Ascending aorta (tissue), 2 donors: ENCODE measurements around the gene MPRIP. TPM values are rescaled to one million over a fixed set of nuclear protein-coding genes. Genes with fewer than 3 reads are reported as not detected.

ENCODE experiments used
- DNase-seq, 2 donors: peaks; one replicate each; pipeline ENCODE4 v3.0.0-alpha.2; 2019; ENCODE audit warnings: low spot score in 2 of 2
- H3K27ac ChIP-seq, 2 donors: fragments of 200-600 bp; sonication (generic); one replicate each; pipeline ENCODE4 v1.5.1; 2016 to 2017; ENCODE audit warnings: mild to moderate bottlenecking in 1 of 2
- H3K27me3 ChIP-seq: fragments of 200-600 bp; sonication (generic); one replicate; pipeline ENCODE4 v1.5.1; 2017
- H3K36me3 ChIP-seq, 2 donors: fragments of 200-600 bp; sonication (generic); one replicate each; pipeline ENCODE4 v1.5.1; 2016
- H3K4me1 ChIP-seq, 2 donors: fragments of 200-600 bp; sonication (generic); one replicate each; pipeline ENCODE4 v1.5.1; 2016 to 2017; ENCODE audit warnings: mild to moderate bottlenecking in 1 of 2
- H3K4me3 ChIP-seq, 2 donors: fragments of 200-600 bp; sonication (generic); one replicate each; pipeline ENCODE4 v1.5.1; 2016 to 2017; ENCODE audit warnings: mild to moderate bottlenecking in 1 of 2
- H3K9me3 ChIP-seq, 2 donors: fragments of 200-600 bp; sonication (generic); one replicate each; pipeline ENCODE4 v1.5.1; 2016
- intact Hi-C: fragments of 100-400 bp; cut with DNase I; formaldehyde crosslinking; loops from one replicate; pipeline ENCODE4 v1.15.1; 2023
- total RNA-seq: library from RNA; depleted of rRNA; stranded (reverse); fragments of >200 nt; gene quantifications from one replicate; pipeline ENCODE4 v1.1.0, GENCODE V29; 2016
- TF ChIP-seq, protein P1 (sequence below), 3 experiments: fragments of 200-600 bp in 2 of 3; fragments of 450-650 bp in 1 of 3; sonication (generic) in 2 of 3; IDR thresholded peaks; one replicate each; pipeline ENCODE4 v1.5.1; 2016 to 2019; ENCODE audit warnings: antibody characterized with exemption in 3 of 3, mild to moderate bottlenecking in 1 of 3, moderate library complexity in 1 of 3

The MPRIP gene
- total RNA-seq, 1 donor from 2014 or later: 246 TPM

DNA sequence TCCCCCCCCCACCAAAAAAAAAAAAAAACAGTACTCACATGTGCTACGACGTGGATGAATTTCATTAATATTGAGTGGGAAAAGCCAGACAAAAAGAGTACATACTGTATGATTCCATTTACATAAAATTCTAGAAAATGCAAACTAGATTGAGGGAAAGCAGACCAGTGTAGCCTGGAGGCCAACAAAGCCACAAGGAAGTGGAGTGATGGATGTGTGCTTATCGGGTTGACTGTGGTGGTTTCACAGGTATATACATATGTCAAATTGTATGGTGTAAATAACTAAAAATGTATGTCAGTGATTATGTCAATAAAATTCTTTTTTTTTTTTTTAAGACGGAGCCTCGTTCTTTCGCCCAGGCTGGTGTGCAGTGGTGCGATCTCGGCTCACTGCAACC is 165.7 kb downstream of the MPRIP start:
- H3K4me1 ChIP-seq: peaks cover 13 to 36% of the 10 kb centered on the region in 2 donors
- DNase-seq: no peak
- no peaks in the 10 kb centered on the region for H3K27me3 ChIP-seq
- TF ChIP-seq, protein P1, sequence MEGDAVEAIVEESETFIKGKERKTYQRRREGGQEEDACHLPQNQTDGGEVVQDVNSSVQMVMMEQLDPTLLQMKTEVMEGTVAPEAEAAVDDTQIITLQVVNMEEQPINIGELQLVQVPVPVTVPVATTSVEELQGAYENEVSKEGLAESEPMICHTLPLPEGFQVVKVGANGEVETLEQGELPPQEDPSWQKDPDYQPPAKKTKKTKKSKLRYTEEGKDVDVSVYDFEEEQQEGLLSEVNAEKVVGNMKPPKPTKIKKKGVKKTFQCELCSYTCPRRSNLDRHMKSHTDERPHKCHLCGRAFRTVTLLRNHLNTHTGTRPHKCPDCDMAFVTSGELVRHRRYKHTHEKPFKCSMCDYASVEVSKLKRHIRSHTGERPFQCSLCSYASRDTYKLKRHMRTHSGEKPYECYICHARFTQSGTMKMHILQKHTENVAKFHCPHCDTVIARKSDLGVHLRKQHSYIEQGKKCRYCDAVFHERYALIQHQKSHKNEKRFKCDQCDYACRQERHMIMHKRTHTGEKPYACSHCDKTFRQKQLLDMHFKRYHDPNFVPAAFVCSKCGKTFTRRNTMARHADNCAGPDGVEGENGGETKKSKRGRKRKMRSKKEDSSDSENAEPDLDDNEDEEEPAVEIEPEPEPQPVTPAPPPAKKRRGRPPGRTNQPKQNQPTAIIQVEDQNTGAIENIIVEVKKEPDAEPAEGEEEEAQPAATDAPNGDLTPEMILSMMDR (IDR thresholded peaks at IDR 0.05): no peak
- intact Hi-C loops: loop anchor here (1.0 to 10.0 kb wide), 4 partner anchors 29 to 203 kb away; partner anchors contain the start of genes FLCN and MPRIP
- H3K9me3 ChIP-seq: no peaks in the 10 kb centered on the region
- H3K27ac ChIP-seq: peak overlapping the region; percentile 89 to 90
- no peak overlapping the region for H3K4me3 ChIP-seq
- peaks cover 5 to 9% of the 10 kb centered on the region in 2 donors for H3K36me3 ChIP-seq

DNA sequence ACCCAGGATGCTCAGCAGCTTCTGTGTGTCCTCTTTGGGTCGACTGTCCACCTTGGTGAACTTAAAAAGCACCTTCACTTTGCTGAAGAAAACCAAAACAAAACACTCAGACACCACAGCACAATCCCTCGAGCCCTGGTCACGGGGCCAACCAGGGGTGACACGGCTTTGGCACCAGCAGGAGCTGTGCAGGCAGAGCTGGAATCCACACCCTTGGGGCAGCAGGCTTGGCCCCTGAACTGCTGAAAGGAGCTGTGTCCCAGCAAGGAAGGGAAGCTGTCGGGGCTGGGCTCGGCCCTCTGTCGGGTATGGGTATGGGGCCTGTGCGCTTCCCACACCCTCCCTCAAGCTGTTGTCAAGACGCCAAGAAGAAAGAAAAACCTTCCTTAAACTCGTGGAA is 171.5 kb downstream of the MPRIP start:
- no peak overlapping the region for H3K4me3 ChIP-seq
- no peak overlapping the region for H3K27ac ChIP-seq
- TF ChIP-seq, protein P1 (IDR thresholded peaks at IDR 0.05): no peak
- intact Hi-C loops: no loop called here
- no peaks in the 10 kb centered on the region for H3K9me3 ChIP-seq
- H3K4me1 ChIP-seq: no peaks in the 10 kb centered on the region
- no peak for DNase-seq
- no peaks in the 10 kb centered on the region for H3K27me3 ChIP-seq
- peaks cover 60 to 63% of the 10 kb centered on the region in 2 donors for H3K36me3 ChIP-seq

DNA sequence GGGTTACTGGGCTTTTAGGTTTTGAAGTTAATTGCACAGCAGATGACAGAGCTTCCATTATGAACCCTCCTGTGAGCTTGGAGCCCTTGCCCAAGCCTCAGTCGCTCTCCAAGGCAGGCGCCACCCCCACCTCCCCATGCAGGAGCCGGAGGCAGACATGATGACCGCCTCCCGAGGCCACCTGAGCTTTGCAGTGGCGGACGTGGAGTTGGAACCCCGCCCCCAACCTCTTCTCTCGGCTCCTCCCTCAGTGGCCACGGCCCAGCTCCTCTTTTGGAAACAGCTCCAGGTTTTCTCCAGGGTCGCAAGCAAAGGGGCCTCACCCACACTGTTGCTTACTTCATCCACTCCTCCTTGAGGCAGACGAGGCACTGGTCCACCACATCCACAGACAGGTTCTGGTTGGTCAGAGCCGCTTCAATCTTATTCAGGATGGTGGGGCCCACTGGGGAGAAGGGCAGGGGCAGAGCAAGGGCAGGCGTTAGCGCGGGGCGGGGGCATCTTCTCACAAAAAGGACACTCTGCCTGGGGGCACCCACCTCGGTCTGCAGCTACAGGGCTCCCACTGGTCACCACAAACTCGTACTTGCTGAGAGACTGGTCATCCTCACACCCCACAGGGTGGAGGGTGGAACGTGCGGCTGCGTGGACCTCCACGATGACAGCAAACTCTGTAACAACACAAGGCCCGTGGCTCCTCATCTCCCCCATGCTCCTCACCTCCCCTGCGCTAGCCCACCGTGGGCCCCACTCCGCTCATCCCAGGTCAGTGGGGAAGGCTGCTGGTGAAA is 172.6 kb downstream of the MPRIP start:
- TF ChIP-seq, protein P1 (IDR thresholded peaks at IDR 0.05): no peak
- Histone ChIP-seq H3K4me3 (no peak overlapping the region), H3K9me3 (no peaks in the 10 kb centered on the region), H3K27me3 (no peaks in the 10 kb centered on the region), H3K36me3 (peaks cover 69 to 70% of the 10 kb centered on the region in 2 donors), H3K27ac (no peak overlapping the region), H3K4me1 (no peaks in the 10 kb centered on the region)
- intact Hi-C loops: no loop called here
- DNase-seq: no peak

- Histone ChIP-seq H3K4me3 (no peak overlapping the region), H3K9me3 (no peaks in the 10 kb centered on the region), H3K4me1 (no peaks in the 10 kb centered on the region), H3K36me3 (peaks cover 75 to 78% of the 10 kb centered on the region in 2 donors), H3K27me3 (no peaks in the 10 kb centered on the region), H3K27ac (no peak overlapping the region)
- intact Hi-C loops: no loop called here
- TF ChIP-seq, protein P1 (IDR thresholded peaks at IDR 0.05): no peak
- no peak for DNase-seq
Observed at GRCh38 chr17:17215575-17215974, 173.3 kb downstream of the MPRIP start.

- H3K27ac ChIP-seq: no peak overlapping the region
- TF ChIP-seq, protein P1 (IDR thresholded peaks at IDR 0.05): no peak
- H3K36me3 ChIP-seq: peaks cover 79 to 84% of the 10 kb centered on the region in 2 donors
- no peak for DNase-seq
- no peak overlapping the region for H3K4me3 ChIP-seq
- no peaks in the 10 kb centered on the region for H3K4me1 ChIP-seq
- no peaks in the 10 kb centered on the region for H3K9me3 ChIP-seq
- intact Hi-C loops: no loop called here
- H3K27me3 ChIP-seq: no peaks in the 10 kb centered on the region
Observed at GRCh38 chr17:17216236-17216635, 174.0 kb downstream of the MPRIP start.
